PC-9 (cell line): Measurements from ENCODE around the gene GLIPR2. TPM values are rescaled to one million over a fixed set of nuclear protein-coding genes. Genes with fewer than 3 reads are reported as not detected.

Source experiments
- BruUV-seq: library from RNA; stranded (reverse); fragments of 400-500 nt; replicated peaks from 2 replicates; lab custom pipeline; 2021; lab: Mats Ljungman, UMichigan
- CTCF ChIA-PET: fragments of 300-600 bp; sonication (Branson Sonifier 250); formaldehyde crosslinking; loops from one replicate; lab custom pipeline; 2022; ENCODE audit warnings: antibody characterized with exemption; lab: Charles Lee
- POLR2A ChIA-PET: fragments of 300-600 bp; sonication (Branson Sonifier 250); formaldehyde crosslinking; loops from one replicate; lab custom pipeline; 2022; ENCODE audit warnings: antibody characterized with exemption; ENCODE audit not compliant: unreplicated experiment; lab: Charles Lee
- DNase-seq, 2 experiments: peaks; one replicate each; pipeline versions ENCODE4 v3.0.0 to v3.0.0-alpha.2; 2015 to 2022; ENCODE audit warnings: mixed read lengths in 1 of 2
- H2AFZ ChIP-seq: fragments of 200-600 bp; sonication (generic); 2 replicates; pipeline ENCODE4 v1.8.1; 2017; ENCODE audit warnings: antibody characterized with exemption
- H3F3A ChIP-seq: fragments of 200-600 bp; sonication (generic); 2 replicates; pipeline ENCODE4 v1.8.1; 2017; ENCODE audit warnings: antibody characterized with exemption, mild to moderate bottlenecking, low read depth; ENCODE audit not compliant: insufficient read depth
- H3K27ac ChIP-seq: fragments of 200-600 bp; sonication (generic); 2 replicates; pipeline ENCODE4 v1.6.1; 2016; ENCODE audit warnings: mixed run types
- H3K27me3 ChIP-seq: fragments of 200-600 bp; sonication (generic); 2 replicates; pipeline ENCODE4 v1.6.1; 2016; ENCODE audit warnings: low read depth, mixed run types; ENCODE audit not compliant: insufficient read depth
- H3K36me3 ChIP-seq: fragments of 200-600 bp; sonication (generic); 2 replicates; pipeline ENCODE4 v1.6.1; 2016; ENCODE audit warnings: low read depth, mixed run types
- H3K4me1 ChIP-seq: fragments of 200-600 bp; sonication (generic); replicated peaks from 2 replicates; pipeline ENCODE4 v1.6.1; 2016; ENCODE audit warnings: mixed run types; ENCODE audit not compliant: insufficient read depth
- H3K4me2 ChIP-seq: fragments of 200-600 bp; sonication (generic); 2 replicates; pipeline ENCODE4 v1.6.1; 2017; ENCODE audit warnings: mixed run types
- H3K4me3 ChIP-seq: fragments of 200-600 bp; sonication (generic); 2 replicates; pipeline ENCODE4 v1.6.1; 2016; ENCODE audit warnings: mixed run types
- H3K79me2 ChIP-seq: fragments of 200-600 bp; sonication (generic); 2 replicates; pipeline ENCODE4 v1.6.1; 2017; ENCODE audit warnings: low read depth, mixed run types
- H3K9me2 ChIP-seq: fragments of 200-600 bp; sonication (generic); 2 replicates; pipeline ENCODE4 v1.8.1; 2017; ENCODE audit warnings: mild to moderate bottlenecking; ENCODE audit not compliant: insufficient read depth
- H3K9me3 ChIP-seq: fragments of 200-600 bp; sonication (generic); 2 replicates; pipeline ENCODE4 v1.8.1; 2016; ENCODE audit warnings: low read depth; ENCODE audit not compliant: insufficient read depth
- H4K20me1 ChIP-seq: fragments of 200-600 bp; sonication (generic); 2 replicates; pipeline ENCODE4 v1.8.1; 2017; ENCODE audit not compliant: insufficient read depth
- CTCF ChIP-seq: fragments of 200-600 bp; sonication (generic); conservative IDR thresholded peaks from 2 replicates; pipeline ENCODE4 v1.6.1; 2017; ENCODE audit warnings: mixed run types, antibody characterized with exemption, mild to moderate bottlenecking, moderate library complexity
- EZH2 ChIP-seq: fragments of 200-600 bp; sonication (generic); IDR thresholded peaks from 2 replicates; pipeline ENCODE4 v1.8.0; 2017; ENCODE audit warnings: antibody characterized with exemption, low read depth
- intact Hi-C: fragments of 100-400 bp; cut with micrococcal nuclease; formaldehyde crosslinking; loops from one replicate; pipeline ENCODE4 v1.10.0; 2022; ENCODE audit not compliant: unreplicated experiment
- total RNA-seq: library from RNA; stranded (reverse); gene quantifications from 2 replicates; pipeline ENCODE4 v1.2.3, GENCODE V29; 2021

The GLIPR2 gene
- total RNA-seq, 1 experiment from 2014 or later: 3.9 TPM

- H3K4me1 ChIP-seq: peaks cover 13% of the 10 kb centered on the region; the same call in 1 of the 2 replicates
- no peaks in the 10 kb centered on the region for H4K20me1 ChIP-seq
- TF ChIP-seq EZH2 (no peak), CTCF (no peak)
- no peak overlapping the region for H3K4me3 ChIP-seq
- H3K27me3 ChIP-seq: no peaks in the 10 kb centered on the region
- ChIA-PET CTCF (no interaction called here), POLR2A (no interaction called here)
- no peak overlapping the region for H3K27ac ChIP-seq
- H3K9me2 ChIP-seq: no peaks in the 10 kb centered on the region
- H3K36me3 ChIP-seq: no peaks in the 10 kb centered on the region
- no peaks in the 10 kb centered on the region for H3K79me2 ChIP-seq
- H3F3A ChIP-seq: no peaks in the 10 kb centered on the region
- no peaks in the 10 kb centered on the region for H3K9me3 ChIP-seq
- BruUV-seq: no TSS peak
- H3K4me2 ChIP-seq: no peak overlapping the region
- no peak for DNase-seq
- H2AFZ ChIP-seq: no peak overlapping the region
- intact Hi-C loops: loop anchor here (2.0 kb wide), 1 partner anchor 39 kb away; no protein-coding TSS in a partner anchor
These were observed 5.2 kb downstream of the GLIPR2 start for GRCh38 chr9:36141761-36142160.

- no peaks in the 10 kb centered on the region for H3K79me2 ChIP-seq
- H3K4me3 ChIP-seq: no peak overlapping the region
- CTCF ChIA-PET: no interaction called here
- no peaks in the 10 kb centered on the region for H3K9me2 ChIP-seq
- H3F3A ChIP-seq: no peaks in the 10 kb centered on the region
- TF ChIP-seq EZH2 (no peak), CTCF (no peak)
- no peaks in the 10 kb centered on the region for H3K9me3 ChIP-seq
- H4K20me1 ChIP-seq: no peaks in the 10 kb centered on the region
- POLR2A ChIA-PET: interaction anchor here (0.5 to 0.6 kb wide), 2 partner anchors 93 to 119 kb away, joined by 3 to 5 read pairs; no protein-coding TSS in a partner anchor
- peaks cover 9% of the 10 kb centered on the region; the same call in 1 of the 2 replicates for H3K4me1 ChIP-seq
- H3K27me3 ChIP-seq: no peaks in the 10 kb centered on the region
- no peak for DNase-seq
- H2AFZ ChIP-seq: no peak overlapping the region
- no peak overlapping the region for H3K4me2 ChIP-seq
- no peaks in the 10 kb centered on the region for H3K36me3 ChIP-seq
- no peak overlapping the region for H3K27ac ChIP-seq
- intact Hi-C loops: no loop called here
- BruUV-seq: no TSS peak
These were observed 6.1 kb downstream of the GLIPR2 start for GRCh38 chr9:36142510-36143244.

- Histone ChIP-seq H4K20me1 (no peaks in the 10 kb centered on the region), H3F3A (peaks cover 2% of the 10 kb centered on the region; the same call in 1 of the 2 replicates), H3K4me2 (no peak overlapping the region), H3K27ac (no peak overlapping the region), H3K79me2 (no peaks in the 10 kb centered on the region), H3K27me3 (no peaks in the 10 kb centered on the region), H3K36me3 (no peaks in the 10 kb centered on the region), H2AFZ (no peak overlapping the region), H3K9me3 (no peaks in the 10 kb centered on the region), H3K9me2 (no peaks in the 10 kb centered on the region), H3K4me1 (peaks cover 11% of the 10 kb centered on the region), H3K4me3 (no peak overlapping the region)
- ChIA-PET POLR2A (interaction anchor here (0.5 kb wide), 1 partner anchor 119 kb away, joined by 5 read pairs; no protein-coding TSS in a partner anchor), CTCF (no interaction called here)
- TF ChIP-seq EZH2 (no peak), CTCF (no peak)
- no peak for DNase-seq
- no TSS peak for BruUV-seq
- intact Hi-C loops: no loop called here
These were observed 6.7 kb downstream of the GLIPR2 start for GRCh38 chr9:36143245-36143641.
